ENCODE measurements around the gene SCYL2. TPM values are rescaled to one million over a fixed set of nuclear protein-coding genes. Genes with fewer than 3 reads are reported as not detected.
A peak's percentile ranks its signal among the peaks of the same experiment; 100 is the strongest.

Gene SCYL2
- total RNA-seq, 1 donor from 2014 or later: 54.1 TPM

GRCh38 chr12:100375038-100375735 lies 108.2 kb downstream of the SCYL2 start:
- DNase-seq: peak; percentile 62

- no peak for DNase-seq
Measured at GRCh38 chr12:100376161-100376560, 109.2 kb downstream of the SCYL2 start.

GRCh38 chr12:100381379-100381778 lies 114.4 kb downstream of the SCYL2 start:
- DNase-seq: no peak

DNA sequence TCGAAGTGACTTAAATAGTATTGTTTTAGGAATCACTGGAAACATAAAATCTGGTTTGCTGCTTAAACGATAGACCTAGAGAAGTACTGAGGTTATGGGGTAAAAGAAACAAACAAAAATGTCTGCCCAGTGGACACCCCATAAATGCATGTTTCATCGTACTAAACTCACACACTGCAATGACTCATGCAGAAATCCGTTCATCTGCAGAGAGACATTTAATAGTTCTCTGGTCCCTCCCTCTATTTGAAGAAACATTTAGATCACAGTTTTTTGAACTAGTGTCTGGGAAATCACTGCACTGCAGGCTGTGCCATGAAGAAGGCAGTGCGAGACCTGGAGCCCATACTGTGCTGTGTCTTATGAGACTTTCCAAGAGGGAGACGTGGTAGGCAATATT lies 115.4 kb downstream of the SCYL2 start:
- DNase-seq: no peak

DNA sequence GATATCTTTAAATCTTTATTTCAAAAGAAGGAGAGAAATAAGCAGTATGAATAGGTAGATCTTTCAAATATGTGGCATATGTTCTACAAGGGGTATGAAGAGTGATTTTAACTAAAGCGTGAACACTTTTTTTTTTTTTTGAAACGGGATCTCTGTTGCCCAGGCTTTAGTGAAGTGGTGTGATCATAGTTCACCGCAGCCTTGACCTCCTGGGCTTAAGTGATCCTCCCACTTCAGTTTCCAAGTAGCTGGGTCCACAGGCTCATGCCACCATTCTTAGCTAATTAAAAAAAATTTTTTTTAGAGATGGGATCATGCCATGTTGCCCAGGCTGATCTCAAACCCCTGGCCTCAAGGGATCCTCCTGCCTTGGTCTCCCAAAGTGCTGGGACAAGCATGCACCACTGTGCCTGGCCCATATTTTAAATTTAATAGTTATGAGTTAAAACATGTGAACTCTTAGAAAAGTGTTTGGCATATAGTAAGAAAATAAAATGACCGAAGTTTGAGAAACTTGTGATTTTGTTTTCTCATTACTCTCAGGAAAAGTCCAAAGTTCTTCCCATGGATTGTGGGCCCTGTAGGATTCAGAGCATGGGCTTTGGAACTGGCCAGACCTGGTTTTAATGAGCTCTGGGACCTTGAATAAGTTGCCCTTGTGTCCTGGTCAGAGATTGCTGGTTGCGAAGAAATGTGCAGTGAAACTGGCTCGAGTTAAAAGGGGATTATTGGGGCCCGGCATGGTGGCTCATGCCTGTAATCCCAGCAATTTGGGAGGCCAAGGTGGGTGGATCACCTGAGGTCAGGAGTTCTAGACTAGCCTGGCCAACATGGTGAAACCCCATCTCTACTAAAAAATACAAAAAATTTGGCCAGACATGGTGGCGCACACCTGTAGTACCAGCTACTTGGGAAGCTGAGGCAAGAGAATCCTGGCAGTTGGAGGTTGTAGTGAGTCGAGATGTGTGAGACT lies 116.9 kb downstream of the SCYL2 start:
- DNase-seq: no peak

DNA sequence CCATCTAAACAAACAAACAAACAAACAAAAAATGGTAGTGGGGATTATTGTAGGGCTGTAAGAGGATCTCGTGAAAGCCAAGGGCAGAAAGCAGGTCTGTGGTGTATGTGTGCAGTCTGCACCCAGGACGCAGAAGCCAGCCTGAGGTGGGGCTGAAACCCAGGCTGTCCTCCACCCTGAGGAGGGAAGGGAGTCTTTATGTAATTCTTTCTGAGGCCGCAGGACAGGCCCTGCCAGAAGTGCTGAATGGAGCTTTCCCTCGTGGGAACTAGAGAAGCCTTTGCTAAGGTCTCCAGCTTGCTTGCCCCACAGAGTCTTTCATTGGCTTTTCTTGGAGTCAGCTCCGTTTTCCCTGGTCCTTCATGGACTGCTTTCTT lies 117.6 kb downstream of the SCYL2 start:
- no peak for DNase-seq

- DNase-seq: no peak
Measured at GRCh38 chr12:100388382-100388781, 121.4 kb downstream of the SCYL2 start.

Small RNA genes lying within 50 kb of the gene (small RNA-seq; reads per million reads assigned to genes)
- gene RF00019 (ENCODE audit: low replicate concordance): not detected

Other genes with a start within 250 kb of the SCYL2 start
- 41.8 TPM for gene BLTP3B, start 124.3 kb upstream of the SCYL2 start, total RNA-seq
- gene ACTR6, start 66.4 kb upstream of the SCYL2 start, total RNA-seq: 25.0 TPM
- 1.9 TPM for gene DEPDC4, start 98 bp upstream of the SCYL2 start, total RNA-seq
- gene SLC17A8, start 89.9 kb downstream of the SCYL2 start, total RNA-seq: not detected
- 0.39 TPM for gene NR1H4, start 206.7 kb downstream of the SCYL2 start, total RNA-seq